HCEC 1CT (cell line): ENCODE data around the gene NME2.
"Not testable (repeated sequence)": the region's sequence is repeated elsewhere in the genome, so short reads cannot be mapped to it uniquely, and the experiment has no call there.

ENCODE experiments used
- DNase-seq: peaks from one replicate; pipeline ENCODE4 v3.0.0-alpha.2; 2017

Gene NME2

DNA sequence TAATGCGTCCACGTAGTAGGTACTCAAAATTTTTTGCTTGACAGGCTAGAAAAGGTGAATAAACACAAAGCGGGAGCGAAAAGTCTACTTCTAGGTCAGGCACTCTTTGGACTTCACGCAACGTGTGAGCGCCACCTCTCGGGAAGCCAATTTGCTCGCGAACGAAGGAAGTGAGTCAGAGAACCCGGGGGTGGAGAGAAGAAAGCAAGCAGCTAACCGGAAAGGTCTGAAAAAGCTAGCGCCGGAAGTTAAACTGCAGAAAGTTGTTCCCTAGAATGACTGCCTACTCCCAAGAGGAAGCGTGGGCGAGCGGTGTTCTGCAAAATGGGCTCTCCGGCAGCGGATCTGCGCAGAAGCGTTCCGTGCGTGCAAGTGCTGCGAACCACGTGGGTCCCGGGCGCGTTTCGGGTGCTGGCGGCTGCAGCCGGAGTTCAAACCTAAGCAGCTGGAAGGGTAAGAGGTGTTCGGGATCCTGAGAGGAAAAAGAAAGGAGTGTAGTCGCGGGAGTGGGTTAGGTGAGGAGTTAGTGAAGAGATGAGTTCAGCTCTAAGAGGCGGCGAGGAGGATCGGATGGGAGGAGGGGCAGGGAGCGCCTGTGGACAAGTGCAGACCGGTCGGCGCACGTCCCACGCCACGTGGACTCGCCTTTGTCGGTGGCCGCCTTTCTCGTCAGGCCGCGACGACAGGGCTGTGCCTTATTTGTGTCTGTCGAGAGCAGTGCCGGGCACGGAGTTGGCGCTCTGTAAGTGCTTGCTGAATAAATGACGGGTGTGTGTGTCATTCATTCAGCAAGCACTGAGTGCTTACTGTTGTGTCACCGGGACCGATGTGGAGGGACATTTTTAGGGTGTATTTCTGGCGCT lies 12.8 kb upstream of the NME2 start, which contains the start of gene NME1:
NME1 (plus strand) TSS at position 350 of the 863 bp plus-strand sequence. CDS start 2,096 bp downstream, outside the sequence.
- DNase-seq = peak; percentile 100

DNA sequence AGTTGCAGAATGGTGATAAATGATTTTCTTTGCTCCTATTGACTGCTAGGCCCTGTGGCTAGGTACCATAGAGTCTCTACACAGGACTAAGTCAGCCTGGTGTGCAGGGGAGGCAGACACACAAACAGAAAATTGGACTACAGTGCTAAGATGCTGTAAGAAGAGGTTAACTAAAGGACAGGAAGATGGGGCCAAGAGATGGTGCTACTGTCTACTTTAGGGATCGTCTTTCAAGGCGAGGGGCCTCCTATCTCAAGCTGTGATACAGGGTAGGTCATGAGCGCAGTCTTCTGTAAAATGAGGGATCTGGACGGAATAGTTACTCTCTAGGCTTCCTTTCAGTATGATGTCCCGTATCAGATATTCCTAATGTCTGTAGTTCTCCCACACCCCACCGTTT lies 12.0 kb upstream of the NME2 start:
- DNase-seq = peak; percentile 19

DNA sequence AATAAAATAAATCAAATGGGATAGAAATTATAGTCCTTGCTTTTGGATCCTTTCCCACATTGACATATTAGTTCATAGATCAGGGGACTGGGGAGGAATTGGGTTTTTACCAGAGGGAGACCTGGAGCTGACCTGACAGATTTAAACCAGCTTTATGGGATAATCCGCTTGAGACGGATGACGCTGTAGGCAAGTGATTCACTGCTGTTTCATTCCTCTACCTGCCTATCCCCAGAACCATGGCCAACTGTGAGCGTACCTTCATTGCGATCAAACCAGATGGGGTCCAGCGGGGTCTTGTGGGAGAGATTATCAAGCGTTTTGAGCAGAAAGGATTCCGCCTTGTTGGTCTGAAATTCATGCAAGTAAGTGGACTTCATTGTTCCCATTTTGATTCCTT lies 10.8 kb upstream of the NME2 start:
- DNase-seq = no peak

DNA sequence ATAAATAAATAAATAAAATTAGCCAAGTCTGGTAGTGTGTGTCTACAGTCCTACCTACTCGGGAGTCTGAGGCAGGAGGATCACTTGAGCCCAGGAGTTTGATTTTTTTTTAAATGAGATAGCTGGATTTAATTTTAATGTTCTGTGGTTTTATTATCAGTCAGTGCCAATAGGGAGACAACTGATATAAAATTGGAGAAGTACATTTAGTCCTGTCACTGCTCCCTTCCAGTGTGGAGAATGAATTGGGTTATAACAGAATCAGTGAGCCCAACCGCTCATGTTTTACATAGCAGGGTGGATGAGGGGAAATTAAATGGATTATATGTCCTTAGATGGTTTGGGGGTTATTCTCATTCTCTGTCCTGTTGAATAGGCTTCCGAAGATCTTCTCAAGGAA lies 6.6 kb upstream of the NME2 start:
- DNase-seq = no peak

DNA sequence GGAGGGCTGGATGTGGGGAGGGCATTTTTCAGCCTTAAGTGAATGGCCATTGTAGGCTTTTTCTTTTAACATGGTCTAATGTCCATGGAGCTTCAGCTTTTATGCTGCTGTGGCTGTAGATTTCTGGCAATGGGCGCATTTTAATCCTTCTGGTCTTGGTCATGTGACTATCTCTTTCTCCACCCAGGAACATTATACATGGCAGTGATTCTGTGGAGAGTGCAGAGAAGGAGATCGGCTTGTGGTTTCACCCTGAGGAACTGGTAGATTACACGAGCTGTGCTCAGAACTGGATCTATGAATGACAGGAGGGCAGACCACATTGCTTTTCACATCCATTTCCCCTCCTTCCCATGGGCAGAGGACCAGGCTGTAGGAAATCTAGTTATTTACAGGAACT lies 4.7 kb upstream of the NME2 start:
- no peak for DNase-seq

DNA sequence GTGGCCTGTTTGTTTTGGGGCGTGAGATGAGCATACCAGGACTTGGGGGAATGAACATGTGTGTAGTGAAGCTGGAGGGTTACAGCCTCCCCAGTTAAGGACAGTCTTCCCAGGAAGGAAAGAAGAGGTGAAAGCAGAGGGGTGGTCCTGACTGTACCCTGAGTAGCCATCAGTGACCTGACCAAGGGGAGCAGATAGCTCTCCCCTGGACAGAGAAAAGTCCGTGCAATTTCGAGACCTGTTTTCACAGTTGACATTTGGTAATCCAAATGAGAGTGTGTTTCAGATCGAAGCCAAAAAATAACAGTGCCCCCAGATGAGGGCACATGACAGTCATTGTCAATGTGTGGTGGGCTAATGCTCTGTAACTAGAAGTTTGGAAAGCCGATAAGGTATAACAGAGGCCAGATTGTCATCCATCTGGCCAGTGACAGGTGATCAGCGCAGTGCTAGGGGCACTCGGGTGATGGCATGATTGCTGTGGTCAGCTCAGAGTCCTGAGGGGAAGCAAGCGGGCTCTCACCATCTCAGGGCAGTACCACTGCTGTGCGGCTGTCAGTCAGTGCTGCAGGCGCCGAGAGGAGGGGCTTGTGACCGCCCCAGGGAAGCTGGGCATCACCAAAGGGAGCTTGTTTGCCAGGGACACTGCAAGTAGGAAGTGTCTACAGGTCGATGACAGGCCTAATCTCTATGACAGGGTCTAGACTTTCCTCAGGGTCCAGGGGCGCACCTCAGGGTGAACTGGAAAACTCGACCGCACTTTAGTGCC lies 1.1 kb upstream of the NME2 start:
- DNase-seq = no peak

DNA sequence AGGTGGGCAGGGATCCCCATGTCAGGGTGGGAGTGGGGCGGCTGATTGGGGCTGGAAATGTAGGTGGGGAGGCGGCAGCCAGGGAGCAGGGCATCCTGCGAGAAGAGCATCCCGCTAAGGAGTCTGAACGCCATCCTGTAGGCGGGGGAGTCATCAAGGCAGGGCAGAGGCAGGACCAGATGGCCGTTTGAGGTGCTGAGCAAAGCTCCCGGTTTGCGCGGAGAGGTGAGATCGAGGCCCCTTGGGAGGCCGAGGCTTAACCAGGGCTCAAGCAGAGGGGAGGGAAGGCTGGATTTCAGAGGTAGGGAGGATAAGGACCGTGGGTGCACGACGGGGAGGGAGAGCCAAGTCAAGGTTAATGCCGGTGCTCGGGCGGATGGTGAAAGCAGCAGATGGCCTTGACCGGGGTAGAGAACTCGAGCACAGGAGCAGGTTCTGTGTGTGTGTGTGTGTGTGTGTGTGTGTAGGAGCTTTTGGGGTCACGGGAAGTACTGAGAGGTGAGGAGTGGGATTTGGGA lies 472 bp upstream of the NME2 start:
- DNase-seq = peak; percentile 15

DNA sequence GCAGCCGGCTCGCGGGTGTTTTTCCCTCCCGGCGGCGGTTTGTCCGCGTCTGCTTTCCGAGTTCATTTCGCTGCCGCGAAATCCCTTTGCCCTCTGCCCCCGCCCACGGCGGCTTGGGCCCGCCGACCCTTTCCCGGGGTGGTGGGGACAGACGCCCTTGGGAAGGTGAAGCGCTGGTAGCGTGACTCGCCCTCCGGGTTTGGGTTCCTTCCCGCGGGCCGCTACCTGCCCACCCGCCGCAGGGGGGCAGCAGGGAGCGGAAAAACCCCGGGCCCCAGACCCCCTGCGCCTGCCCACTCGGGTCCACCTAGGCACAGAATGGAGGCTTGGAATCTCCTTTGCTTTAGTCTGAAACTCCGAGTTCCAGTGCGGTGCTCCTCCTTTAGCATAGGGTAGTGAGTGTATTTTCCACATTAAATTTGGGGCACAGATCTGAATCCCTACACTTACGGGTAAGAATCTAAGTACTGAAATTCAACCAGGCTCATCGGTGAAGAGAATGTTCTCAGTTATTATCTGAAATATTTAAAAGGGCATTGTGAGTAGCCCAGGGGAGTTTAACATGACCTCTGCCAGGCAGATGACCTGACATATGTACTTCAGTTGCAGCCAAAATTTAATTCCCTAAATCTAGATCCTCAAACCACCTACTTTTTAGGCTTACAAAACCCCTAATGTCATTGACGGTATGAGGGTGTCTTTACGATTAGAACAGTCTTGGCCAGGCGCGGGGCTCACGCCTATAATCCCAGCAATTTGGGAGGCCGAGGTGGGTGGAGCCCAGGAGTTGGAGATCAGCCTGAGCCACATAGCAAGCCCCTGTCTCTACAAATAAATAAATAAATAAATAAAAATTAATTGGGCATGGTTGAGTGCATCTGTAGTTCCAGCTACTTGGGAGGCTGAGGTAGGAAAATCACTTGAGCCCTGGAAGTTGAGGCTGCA lies 1.0 kb downstream of the NME2 start:
- peak; percentile 41 for DNase-seq

DNA sequence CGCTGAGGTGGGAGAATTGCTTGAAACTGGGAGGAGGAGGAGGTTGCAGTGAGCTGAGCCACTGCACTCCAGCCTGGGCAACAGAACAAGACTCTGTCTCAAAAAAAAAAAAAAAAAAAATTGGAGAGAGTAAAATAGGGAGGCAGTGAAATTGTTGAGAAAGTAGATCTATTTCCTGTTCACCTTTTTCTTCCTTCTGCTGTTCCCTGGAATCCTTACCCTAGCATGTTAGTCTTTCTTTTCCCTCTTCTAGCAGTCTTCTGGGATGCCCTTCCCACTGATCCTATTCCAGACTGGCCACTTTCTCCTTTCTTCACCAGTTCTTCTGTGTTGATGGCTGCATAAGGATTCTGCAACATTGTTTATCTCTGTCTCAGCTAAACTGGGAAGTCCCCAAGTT lies 3.1 kb downstream of the NME2 start:
- DNase-seq = no peak

DNA sequence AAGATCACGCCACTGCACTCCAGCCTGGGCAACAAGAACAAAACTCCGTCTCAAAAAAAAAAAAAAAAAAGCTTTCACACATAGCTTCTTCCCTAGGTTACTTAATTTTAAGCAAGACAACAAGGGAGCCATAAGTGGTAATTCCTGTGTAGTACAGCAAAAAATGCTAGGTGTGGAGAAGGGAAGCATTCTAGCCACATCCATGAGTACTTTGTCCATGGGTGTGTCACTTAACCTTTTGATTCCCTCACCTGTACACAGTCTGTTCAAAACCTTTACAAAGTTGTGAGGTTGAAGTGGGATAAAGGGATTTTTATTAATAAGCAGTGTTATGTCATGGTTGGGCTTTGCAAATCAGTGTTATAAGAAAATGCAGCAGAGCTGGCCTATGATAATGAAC lies 4.5 kb downstream of the NME2 start:
- DNase-seq = no peak

DNA sequence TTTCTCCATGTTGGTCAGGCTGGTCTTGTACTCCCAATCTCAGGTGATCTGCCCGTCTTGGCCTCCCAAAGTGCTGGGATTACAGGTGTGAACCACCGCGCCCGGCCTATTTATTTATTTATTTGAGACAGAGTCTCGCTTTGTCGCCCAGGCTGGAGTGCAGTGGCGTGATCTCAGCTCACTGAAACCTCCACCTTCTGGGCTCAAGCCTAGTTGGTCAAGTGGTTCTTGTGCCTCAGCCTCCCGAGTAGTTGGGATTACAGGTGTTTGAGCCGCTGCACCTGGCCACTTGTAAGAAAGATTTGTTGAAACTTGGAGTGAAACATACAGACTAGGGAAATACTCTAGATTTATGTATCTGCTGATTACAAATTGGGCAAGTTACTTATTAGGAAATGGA lies 5.8 kb downstream of the NME2 start:
- DNase-seq = not testable (repeated sequence)

DNA sequence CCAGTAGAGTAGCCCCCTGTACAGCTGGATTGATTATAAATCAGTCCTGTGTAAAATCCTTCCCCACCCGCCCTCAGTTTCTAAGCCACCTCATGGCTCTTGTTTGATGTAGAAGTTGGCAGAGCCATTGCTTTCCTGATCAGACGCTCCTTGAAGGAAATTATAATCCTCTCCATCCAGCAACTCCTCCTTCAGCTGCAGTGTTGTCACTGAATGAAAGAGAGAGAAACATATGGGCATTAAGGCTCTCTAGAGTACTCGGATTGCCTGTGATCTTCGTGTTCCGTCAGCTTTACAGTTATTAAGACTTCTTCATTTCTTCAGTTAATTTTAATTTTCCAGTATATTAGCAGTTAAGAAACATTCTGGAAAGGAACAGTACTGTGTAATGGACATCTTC lies 14.3 kb downstream of the NME2 start:
- DNase-seq = no peak

DNA sequence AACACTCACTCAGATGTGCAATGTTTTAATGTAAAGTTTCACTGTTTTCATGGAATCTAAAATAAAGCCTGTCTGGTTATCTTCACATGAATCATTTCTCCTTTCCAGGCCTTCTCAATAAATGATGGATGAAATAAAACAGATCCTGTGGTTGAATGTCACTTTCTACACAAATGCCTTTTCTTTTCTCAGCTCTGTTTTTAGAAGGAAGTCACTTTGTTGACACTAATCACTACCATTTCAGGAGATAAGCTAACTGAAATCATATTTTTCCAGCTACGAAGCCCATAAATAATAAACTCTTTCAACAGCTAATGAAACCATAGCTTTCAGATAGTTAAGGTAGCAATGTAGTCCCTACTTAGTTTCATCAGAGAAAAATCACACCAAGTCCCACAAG lies 17.9 kb downstream of the NME2 start:
- DNase-seq = no peak

DNA sequence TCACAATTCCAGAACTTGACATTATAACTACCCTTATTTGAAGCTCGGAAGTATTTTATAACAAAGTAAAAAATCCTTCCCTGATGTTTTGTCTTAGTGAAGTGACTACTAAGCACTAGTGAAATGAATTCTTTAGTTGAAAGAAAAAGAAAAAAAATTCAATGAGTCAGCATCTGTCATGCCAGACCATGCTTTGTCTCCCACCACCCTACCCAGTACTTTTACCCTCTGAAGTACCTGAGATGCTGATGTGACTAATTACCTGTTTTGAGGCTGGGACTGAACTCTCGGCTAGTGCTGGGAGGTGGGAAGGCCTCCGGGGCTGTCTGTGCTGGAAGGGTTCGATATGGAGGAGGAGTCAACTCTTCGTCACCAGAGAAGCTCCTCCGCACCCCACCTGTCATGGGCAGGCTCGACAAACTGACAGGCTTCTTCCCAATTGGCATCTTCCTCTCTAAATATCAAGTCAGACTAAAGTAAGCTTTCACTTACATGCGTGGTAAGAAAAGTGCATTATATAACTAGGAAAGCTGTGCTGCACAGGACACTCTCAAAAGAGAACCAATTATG lies 19.6 kb downstream of the NME2 start:
- DNase-seq = no peak

DNA sequence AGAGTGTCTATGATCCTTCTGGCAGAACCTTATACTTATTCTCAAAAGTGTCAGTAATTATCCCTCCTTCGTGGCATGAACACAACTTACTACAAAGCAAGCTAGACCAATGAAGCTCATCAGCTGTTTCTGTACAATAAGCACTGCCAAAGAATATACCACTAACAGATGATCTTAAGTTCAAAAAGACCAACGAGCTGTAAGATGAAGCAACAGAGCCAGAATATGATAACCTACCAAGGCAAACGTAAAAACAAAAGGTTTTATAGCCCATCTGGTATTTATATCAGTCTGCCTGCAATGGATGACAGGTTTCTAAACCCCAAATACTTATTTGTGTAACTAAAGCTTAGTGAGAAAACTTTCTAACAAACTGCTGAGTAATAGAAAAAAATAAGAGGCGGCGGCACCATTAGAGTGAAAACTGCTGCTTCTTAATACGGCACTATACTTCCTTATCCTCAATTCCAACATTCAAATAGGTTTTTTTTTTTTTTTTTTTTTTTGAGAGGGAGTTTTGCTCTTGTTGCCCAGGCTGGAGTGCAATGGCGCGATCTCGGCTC lies 22.1 kb downstream of the NME2 start:
- DNase-seq = no peak

DNA sequence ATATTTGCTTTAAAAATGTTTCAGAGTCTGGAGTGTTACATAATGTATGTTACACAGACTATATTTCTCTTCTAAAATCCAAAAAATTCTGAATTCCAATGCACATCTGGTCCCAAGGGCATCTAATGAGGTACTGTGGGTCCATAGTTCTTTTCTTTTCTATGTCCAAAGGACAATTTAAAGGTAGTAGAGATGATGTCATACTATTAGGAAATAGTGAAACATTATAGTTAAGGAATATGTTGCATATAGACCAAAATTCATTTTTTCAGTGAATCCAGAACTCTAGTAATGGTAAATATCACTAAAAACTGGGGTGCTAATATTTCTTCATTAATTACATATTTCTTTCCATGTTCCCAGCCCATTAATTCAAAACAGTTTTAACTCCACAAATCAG lies 23.0 kb downstream of the NME2 start:
- no peak for DNase-seq

DNA sequence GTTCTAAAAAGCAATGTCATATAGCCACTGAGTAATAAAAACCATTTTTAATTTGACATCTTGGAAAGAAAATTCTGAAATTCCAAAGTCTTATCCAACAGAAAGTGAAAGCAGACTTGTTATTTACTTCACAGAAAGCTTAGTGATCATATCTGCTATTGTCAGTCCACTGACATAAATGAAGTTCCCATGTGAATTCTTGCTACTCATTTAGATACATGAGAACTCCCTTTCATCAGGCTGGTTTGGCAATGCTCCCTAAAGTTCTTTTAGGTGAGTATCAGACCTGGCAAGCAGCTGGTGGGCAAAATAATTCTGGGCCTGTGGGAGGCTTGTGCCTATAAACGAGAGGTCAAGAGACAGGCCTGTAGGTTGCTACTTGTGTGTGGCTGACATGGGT lies 23.4 kb downstream of the NME2 start:
- no peak for DNase-seq

DNA sequence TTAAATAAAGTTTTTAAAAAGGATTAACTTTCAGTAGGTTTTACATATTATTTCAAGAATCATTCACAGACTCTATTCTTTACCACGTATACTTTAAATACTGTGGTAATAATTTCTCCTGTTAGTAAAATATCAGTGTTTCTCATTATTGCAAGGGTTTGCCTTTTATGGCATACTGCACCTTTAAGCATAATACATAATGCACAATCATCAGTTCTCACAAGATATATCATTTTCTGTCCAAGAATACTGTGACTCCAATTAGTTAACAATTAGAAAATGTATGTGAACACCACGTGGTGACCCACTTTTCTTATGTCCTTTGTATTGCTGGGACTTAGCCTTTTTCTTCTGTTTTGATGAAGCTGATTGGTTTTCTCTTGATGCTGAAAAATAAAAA lies 25.7 kb downstream of the NME2 start:
- DNase-seq = no peak

DNA sequence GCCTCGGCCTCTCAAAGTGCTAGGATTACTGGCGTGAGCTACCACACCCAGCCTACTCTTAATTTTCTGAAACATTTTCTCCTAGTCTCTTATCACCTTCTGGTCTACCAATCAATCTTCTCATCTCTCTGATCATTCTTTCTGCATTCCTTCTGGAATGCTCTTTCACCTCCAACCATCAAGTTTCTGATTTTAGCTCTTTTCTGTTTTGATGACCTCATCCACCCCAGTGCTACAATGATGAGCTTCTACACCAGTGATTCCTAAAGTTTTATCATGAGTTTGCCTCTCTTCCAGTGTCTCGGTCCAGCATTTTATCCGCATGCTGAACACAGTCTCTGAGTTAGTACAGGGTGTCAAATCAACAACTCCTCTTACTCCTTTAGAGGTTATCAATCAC lies 31.5 kb downstream of the NME2 start:
- no peak for DNase-seq

DNA sequence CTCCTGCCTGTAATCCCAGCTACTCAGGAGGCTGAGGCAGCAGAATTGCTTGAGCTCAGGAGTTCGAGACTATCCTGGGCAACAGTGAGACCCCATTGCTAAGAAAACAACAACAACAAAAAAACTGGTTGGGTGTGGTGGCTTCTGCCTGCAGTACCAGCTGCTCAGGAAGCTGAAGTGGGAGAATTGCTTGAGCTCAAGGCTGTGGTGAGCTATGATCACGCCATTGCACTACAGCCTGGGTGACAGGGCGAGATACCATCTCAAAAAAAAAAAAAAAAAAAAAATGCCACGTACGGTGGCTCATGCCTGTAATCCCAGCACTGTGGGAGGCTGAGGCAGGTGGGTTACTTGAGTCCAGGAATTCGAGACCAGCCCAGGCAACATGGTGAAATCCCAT lies 34.1 kb downstream of the NME2 start:
- no peak for DNase-seq

DNA sequence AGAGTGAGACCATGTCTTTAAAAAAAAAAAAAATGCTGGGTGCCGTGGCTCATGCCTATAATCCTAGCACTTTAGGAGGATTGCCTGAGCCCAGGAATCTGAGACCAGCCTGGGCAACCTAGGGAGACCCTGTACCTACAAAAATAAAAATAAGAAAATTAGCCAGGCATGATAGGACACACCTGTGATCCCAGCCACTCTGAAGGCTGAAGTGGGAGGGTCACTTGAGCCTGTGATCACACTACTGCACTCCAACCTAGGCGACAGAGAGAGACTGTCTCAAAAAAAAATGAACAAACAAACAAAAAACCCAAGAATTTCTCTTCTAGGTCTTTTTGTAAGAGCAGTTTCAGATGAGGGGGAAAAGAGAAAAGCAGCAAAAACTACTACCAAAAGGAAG lies 34.6 kb downstream of the NME2 start:
- no peak for DNase-seq

DNA sequence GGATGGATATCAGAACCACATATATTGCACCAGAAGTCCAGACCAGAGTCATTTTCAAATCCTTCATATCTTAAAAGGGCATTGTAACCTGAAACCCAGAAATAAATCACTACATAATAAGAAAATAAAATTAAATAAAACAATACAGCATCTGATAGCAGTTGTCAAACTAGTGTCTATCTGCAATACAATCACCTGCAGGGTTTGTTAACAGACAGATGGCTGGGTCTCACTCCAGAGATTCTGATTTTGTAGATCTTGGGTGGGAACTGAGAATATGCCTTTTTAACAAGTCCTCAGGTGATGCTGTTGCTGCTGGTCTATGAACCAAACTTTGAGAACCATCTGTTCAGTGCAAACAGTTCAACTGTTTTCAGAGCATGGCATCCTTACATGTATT lies 37.6 kb downstream of the NME2 start:
- no peak for DNase-seq
